Activated CD4-positive, alpha-beta T cell treated with anti-CD3 and anti-CD28 coated beads for 36 hours (primary cell): ENCODE measurements around the gene CYP26B1. TPM values are rescaled to one million over a fixed set of nuclear protein-coding genes. Genes with fewer than 3 reads are reported as not detected.

Experiments
- ATAC-seq: fragments of 200-7000 bp; cut with Tn5 transposase; one replicate; pipeline ENCODE4 v1.10.0; 2021; ENCODE audit warnings: mild to moderate bottlenecking, moderate library complexity
- CTCF ChIA-PET: fragments of 350-600 bp; sonication (Branson Sonifier 250); formaldehyde crosslinking; loops from one replicate; lab custom pipeline; 2021; ENCODE audit warnings: antibody characterized with exemption; lab: Charles Lee
- POLR2A ChIA-PET: fragments of 350-600 bp; sonication (Branson Sonifier 250); formaldehyde crosslinking; loops from one replicate; lab custom pipeline; 2021; ENCODE audit warnings: antibody characterized with exemption, inconsistent platforms; lab: Charles Lee
- DNase-seq: peaks from one replicate; pipeline ENCODE4 v3.0.0-alpha.2; 2020
- H3K27ac Mint-ChIP-seq: one replicate; pipeline ENCODE4 v1.8.0; 2021; ENCODE audit warnings: mixed read lengths
- H3K27me3 Mint-ChIP-seq: one replicate; pipeline ENCODE4 v1.8.0; 2021; ENCODE audit warnings: mixed read lengths
- H3K36me3 Mint-ChIP-seq: one replicate; pipeline ENCODE4 v1.8.0; 2021; ENCODE audit warnings: low read depth, mixed read lengths
- H3K4me1 Mint-ChIP-seq: one replicate; pipeline ENCODE4 v1.8.0; 2021; ENCODE audit warnings: mixed read lengths
- H3K4me3 Mint-ChIP-seq: one replicate; pipeline ENCODE4 v1.8.0; 2021; ENCODE audit warnings: mild to moderate bottlenecking, moderate library complexity, mixed read lengths
- H3K9me3 Mint-ChIP-seq: one replicate; pipeline ENCODE4 v1.8.0; 2021; ENCODE audit warnings: low read depth, mixed read lengths
- intact Hi-C, 2 experiments: fragments of 100-400 bp; cut with DNase I in 1 of 2; cut with micrococcal nuclease in 1 of 2; formaldehyde crosslinking; loops; one replicate each; pipeline versions ENCODE4 v1.14.2 to v1.15.1; 2022 to 2024; cut with DNase I, micrococcal nuclease
- total RNA-seq, 2 experiments: library from RNA; stranded (reverse); gene quantifications; one replicate each; pipeline ENCODE4 v1.2.3, GENCODE V29; 2021

The CYP26B1 gene
- total RNA-seq, 2 experiments from 2014 or later, result not detected

- no peak for DNase-seq
- CTCF ChIA-PET, result no interaction called here
- Mint-ChIP-seq H3K27me3 (no peaks in the 10 kb centered on the region), H3K27ac (no peak overlapping the region), H3K4me3 (no peak overlapping the region), H3K9me3 (no peaks in the 10 kb centered on the region), H3K4me1 (no peaks in the 10 kb centered on the region), H3K36me3 (peaks cover 15% of the 10 kb centered on the region)
- no peak for ATAC-seq
- POLR2A ChIA-PET, result no interaction called here
- intact Hi-C loops, result no loop called here
These were observed 28.0 kb upstream of the CYP26B1 start for GRCh38 chr2:72175636-72176035.

DNA sequence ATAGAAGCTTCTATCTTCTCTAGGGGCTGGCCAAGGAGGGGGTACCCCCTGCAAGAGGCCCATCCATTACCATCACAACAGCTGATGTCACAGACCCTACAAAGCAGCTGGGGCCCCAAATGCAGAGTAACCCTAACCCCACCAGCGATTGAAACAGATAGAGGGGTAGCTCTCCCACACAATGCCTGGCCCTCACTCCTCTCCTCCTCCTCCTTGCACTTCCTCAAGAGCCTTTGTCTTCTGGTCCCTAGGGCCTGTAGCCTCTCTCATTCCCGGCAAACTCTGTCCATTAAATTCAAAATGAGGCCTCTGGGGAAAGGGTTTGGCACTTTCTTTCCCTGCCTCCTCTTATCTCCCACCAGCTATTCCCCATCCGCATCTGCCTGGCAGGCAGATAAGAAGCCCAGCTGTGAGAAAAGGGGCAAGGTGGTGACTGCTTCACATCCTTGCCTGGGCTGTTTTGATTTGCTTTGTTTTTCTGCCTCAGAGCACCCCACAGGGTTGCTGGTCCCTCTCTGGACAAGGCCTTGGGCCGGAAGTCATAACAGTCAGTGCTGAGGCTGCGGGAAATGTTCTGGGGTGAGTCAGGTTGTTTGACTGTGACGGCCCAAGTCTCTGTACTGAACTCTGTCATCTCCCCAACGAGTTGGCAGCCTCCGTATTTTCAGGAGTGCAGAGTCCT is 26.1 kb upstream of the CYP26B1 start:
- Mint-ChIP-seq H3K27ac (no peak overlapping the region), H3K27me3 (no peaks in the 10 kb centered on the region), H3K4me1 (no peaks in the 10 kb centered on the region), H3K36me3 (peaks cover 8% of the 10 kb centered on the region), H3K4me3 (no peak overlapping the region), H3K9me3 (no peaks in the 10 kb centered on the region)
- CTCF ChIA-PET, result no interaction called here
- intact Hi-C loops, result no loop called here
- POLR2A ChIA-PET, result no interaction called here
- DNase-seq (no peak), ATAC-seq (no peak)

- intact Hi-C loops, result no loop called here
- H3K9me3 Mint-ChIP-seq, result no peaks in the 10 kb centered on the region
- peaks cover 1% of the 10 kb centered on the region for H3K36me3 Mint-ChIP-seq
- POLR2A ChIA-PET, result no interaction called here
- DNase-seq (no peak), ATAC-seq (no peak)
- H3K4me3 Mint-ChIP-seq, result no peak overlapping the region
- H3K27ac Mint-ChIP-seq, result no peak overlapping the region
- CTCF ChIA-PET, result no interaction called here
- no peaks in the 10 kb centered on the region for H3K4me1 Mint-ChIP-seq
- H3K27me3 Mint-ChIP-seq, result no peaks in the 10 kb centered on the region
These were observed 24.8 kb upstream of the CYP26B1 start for GRCh38 chr2:72172478-72172877.

DNA sequence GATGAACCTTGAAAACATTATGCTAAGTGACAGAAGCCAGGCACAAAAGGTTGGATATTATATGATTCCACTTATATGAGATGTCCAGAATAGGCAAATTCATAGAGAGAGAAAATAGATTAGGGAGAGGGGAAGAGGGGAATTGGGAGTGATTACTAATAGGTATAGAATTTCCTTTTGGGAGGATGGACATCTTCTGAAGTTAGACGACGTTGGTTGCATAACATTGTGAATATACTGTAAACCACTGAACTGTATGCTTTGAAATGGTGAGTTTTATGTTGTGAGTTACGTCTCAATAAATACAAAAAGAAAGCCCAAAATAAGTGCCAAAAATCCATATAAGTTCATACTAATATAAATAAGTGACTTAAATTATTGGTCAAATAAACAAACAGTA is 18.6 kb upstream of the CYP26B1 start:
- Mint-ChIP-seq H3K27me3 (peaks cover 10% of the 10 kb centered on the region), H3K36me3 (no peaks in the 10 kb centered on the region), H3K4me1 (no peaks in the 10 kb centered on the region), H3K4me3 (no peak overlapping the region), H3K27ac (no peak overlapping the region), H3K9me3 (no peaks in the 10 kb centered on the region)
- no peak for ATAC-seq
- CTCF ChIA-PET, result interaction anchor here (0.5 kb wide), 1 partner anchor 415 kb away, joined by 3 read pairs; no protein-coding TSS in a partner anchor
- POLR2A ChIA-PET, result no interaction called here
- intact Hi-C loops, result no loop called here
- DNase-seq, result no peak

DNA sequence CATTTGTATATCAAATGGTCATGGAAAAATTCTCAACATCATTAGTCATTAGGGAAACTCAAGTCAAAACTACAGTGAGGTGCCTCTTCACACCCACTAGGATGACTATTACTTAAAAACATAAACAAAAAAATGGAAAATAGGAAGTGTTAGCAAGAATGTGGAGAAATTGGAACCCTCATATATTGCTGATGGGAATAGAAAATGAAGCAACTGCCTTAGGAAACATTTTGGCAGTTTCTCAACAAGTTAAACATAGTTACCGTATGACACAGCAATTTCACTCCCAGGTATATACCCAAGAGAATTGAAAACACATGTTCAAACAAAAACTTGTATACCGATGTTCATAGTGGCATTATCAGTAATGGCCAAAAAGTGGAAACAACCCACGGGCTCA is 18.1 kb upstream of the CYP26B1 start:
- CTCF ChIA-PET, result interaction anchor here (0.7 kb wide), 1 partner anchor 15 kb away, joined by 3 read pairs; no protein-coding TSS in a partner anchor
- Mint-ChIP-seq H3K36me3 (no peaks in the 10 kb centered on the region), H3K27ac (no peak overlapping the region), H3K4me1 (no peaks in the 10 kb centered on the region), H3K27me3 (peaks cover 11% of the 10 kb centered on the region), H3K9me3 (no peaks in the 10 kb centered on the region), H3K4me3 (no peak overlapping the region)
- intact Hi-C loops, result no loop called here
- POLR2A ChIA-PET, result no interaction called here
- no peak for DNase-seq
- no peak for ATAC-seq

DNA sequence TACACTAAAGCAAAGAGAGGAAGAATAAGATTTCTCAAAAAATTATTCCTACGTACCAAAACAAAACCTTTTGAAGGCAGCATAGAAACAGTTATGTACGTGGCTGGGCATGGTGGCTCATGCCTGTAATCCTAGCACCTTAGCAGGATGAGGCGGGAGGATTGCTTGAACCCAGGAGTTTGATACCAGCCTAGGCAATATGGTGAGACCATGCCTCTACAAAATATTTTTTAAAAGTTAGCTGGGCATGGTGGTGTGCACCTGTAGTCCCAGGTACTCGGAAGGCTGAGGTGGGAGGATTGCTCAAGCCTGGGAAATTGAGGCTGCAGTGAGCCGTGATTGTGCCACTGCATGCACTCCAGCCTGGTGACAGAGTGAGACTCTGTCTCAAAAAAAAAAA is 14.9 kb upstream of the CYP26B1 start:
- Mint-ChIP-seq H3K36me3 (no peaks in the 10 kb centered on the region), H3K27ac (no peak overlapping the region), H3K27me3 (peaks cover 18% of the 10 kb centered on the region), H3K4me1 (no peaks in the 10 kb centered on the region), H3K9me3 (no peaks in the 10 kb centered on the region), H3K4me3 (no peak overlapping the region)
- intact Hi-C loops, result no loop called here
- ATAC-seq (no peak), DNase-seq (no peak)
- CTCF ChIA-PET, result no interaction called here
- POLR2A ChIA-PET, result no interaction called here

GRCh38 chr2:72159211-72159993 is 11.7 kb upstream of the CYP26B1 start:
- ChIA-PET CTCF (interaction anchor here (0.6 kb wide), 1 partner anchor 360 kb away, joined by 3 read pairs; no protein-coding TSS in a partner anchor), POLR2A (no interaction called here)
- intact Hi-C loops, result no loop called here
- no peak for DNase-seq
- Mint-ChIP-seq H3K4me3 (no peak overlapping the region), H3K9me3 (no peaks in the 10 kb centered on the region), H3K27ac (no peak overlapping the region), H3K27me3 (peaks cover 28% of the 10 kb centered on the region), H3K36me3 (no peaks in the 10 kb centered on the region), H3K4me1 (no peaks in the 10 kb centered on the region)
- no peak for ATAC-seq

GRCh38 chr2:72157871-72158771 is 10.5 kb upstream of the CYP26B1 start:
- Mint-ChIP-seq H3K4me3 (no peak overlapping the region), H3K27ac (no peak overlapping the region), H3K4me1 (no peaks in the 10 kb centered on the region), H3K27me3 (peaks cover 32% of the 10 kb centered on the region), H3K9me3 (no peaks in the 10 kb centered on the region), H3K36me3 (no peaks in the 10 kb centered on the region)
- intact Hi-C loops, result no loop called here
- DNase-seq (no peak), ATAC-seq (no peak)
- ChIA-PET CTCF (interaction anchor here (0.7 to 1.0 kb wide), 4 partner anchors 8 to 610 kb away, joined by 3 to 4 read pairs (median 4); no protein-coding TSS in a partner anchor), POLR2A (no interaction called here)

- no peak overlapping the region for H3K4me3 Mint-ChIP-seq
- peaks cover 32% of the 10 kb centered on the region for H3K27me3 Mint-ChIP-seq
- H3K36me3 Mint-ChIP-seq, result no peaks in the 10 kb centered on the region
- H3K9me3 Mint-ChIP-seq, result no peaks in the 10 kb centered on the region
- ChIA-PET CTCF (interaction anchor here (1.0 kb wide), 1 partner anchor 233 kb away, joined by 3 read pairs; no protein-coding TSS in a partner anchor), POLR2A (no interaction called here)
- DNase-seq, result no peak
- H3K4me1 Mint-ChIP-seq, result no peaks in the 10 kb centered on the region
- intact Hi-C loops, result no loop called here
- no peak for ATAC-seq
- H3K27ac Mint-ChIP-seq, result no peak overlapping the region
These were observed 9.2 kb upstream of the CYP26B1 start for GRCh38 chr2:72156872-72157271.

DNA sequence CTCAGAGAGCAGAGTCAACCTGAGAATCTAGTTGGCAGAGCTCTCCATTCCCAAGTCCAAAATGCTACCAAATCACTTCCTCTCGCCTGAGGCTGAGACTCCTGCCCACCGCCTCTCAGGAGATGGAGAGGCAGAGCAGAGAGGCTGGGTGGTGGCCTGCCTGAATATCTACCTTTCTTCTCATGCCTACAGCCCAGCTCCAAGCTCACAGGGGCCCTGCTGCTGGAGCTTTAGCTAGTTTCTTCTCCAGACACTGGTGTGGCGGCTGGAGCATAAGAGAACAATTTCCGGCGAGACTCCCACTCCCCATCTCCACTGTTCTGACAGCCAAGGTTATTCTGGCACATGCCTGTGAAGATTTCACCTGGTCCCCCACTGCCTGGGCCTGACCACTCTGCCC is 8.1 kb upstream of the CYP26B1 start:
- ChIA-PET POLR2A (no interaction called here), CTCF (interaction anchor here (0.7 to 0.9 kb wide), 2 partner anchors 611 to 700 kb away, joined by 3 to 5 read pairs; no protein-coding TSS in a partner anchor)
- H3K36me3 Mint-ChIP-seq, result no peaks in the 10 kb centered on the region
- H3K27ac Mint-ChIP-seq, result no peak overlapping the region
- peaks cover 36% of the 10 kb centered on the region for H3K27me3 Mint-ChIP-seq
- no peaks in the 10 kb centered on the region for H3K4me1 Mint-ChIP-seq
- no peak for ATAC-seq
- H3K9me3 Mint-ChIP-seq, result no peaks in the 10 kb centered on the region
- no peak for DNase-seq
- intact Hi-C loops, result no loop called here
- H3K4me3 Mint-ChIP-seq, result no peak overlapping the region

DNA sequence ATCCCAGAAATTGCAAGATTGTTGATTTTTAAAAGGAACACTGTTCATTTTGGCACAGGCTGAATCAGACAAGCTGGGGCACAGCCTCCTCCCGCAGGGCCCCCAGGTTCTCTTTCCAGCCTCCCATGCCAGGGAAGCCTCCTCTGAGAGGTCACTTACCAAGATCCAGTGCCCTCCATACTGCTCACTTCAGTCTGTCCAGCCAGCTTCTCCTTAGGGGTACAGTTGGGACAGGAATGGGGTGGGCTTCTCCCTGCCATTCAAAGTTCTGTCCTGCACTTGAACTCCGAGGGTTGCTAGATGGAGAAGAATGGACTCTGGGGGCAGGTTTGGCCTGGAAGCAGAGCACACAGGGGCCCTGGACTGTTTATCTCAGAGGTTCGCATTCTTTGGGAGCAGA is 7.5 kb upstream of the CYP26B1 start:
- H3K4me3 Mint-ChIP-seq, result no peak overlapping the region
- H3K9me3 Mint-ChIP-seq, result no peaks in the 10 kb centered on the region
- H3K4me1 Mint-ChIP-seq, result peaks cover 2% of the 10 kb centered on the region
- H3K27me3 Mint-ChIP-seq, result peaks cover 37% of the 10 kb centered on the region
- no peak overlapping the region for H3K27ac Mint-ChIP-seq
- ChIA-PET POLR2A (no interaction called here), CTCF (interaction anchor here (0.9 kb wide), 1 partner anchor 610 kb away, joined by 5 read pairs; no protein-coding TSS in a partner anchor)
- ATAC-seq, result no peak
- intact Hi-C loops, result no loop called here
- DNase-seq, result no peak
- no peaks in the 10 kb centered on the region for H3K36me3 Mint-ChIP-seq
